Measurements from ENCODE around the gene PRSS8.
"Not testable (repeated sequence)": the region's sequence is repeated elsewhere in the genome, so short reads cannot be mapped to it uniquely, and the experiment has no call there.

PRSS8 gene

GRCh38 chr16:31109622-31110021 lies 25.9 kb downstream of the PRSS8 start:
- no peaks in the 10 kb centered on the region for H3K9me3 ChIP-seq (ENCODE audit: control insufficient read depth, insufficient read depth, low read length)
- H3K36me3 ChIP-seq (ENCODE audit: control insufficient read depth, insufficient read depth, low read length) = peaks cover 35% of the 10 kb centered on the region
- peaks cover 6% of the 10 kb centered on the region for H3K4me1 ChIP-seq (ENCODE audit: control insufficient read depth, insufficient read depth, low read length)
- no peak overlapping the region for H3K4me3 ChIP-seq (ENCODE audit: low read depth, low read length)
- no peak overlapping the region for H3K9ac ChIP-seq (ENCODE audit: low read depth, low read length)
- H3K27ac ChIP-seq (ENCODE audit: low read depth, low read length) = no peak overlapping the region
- no peaks in the 10 kb centered on the region for H3K27me3 ChIP-seq (ENCODE audit: control insufficient read depth, insufficient read depth, low read length)

GRCh38 chr16:31108794-31109558 lies 26.6 kb downstream of the PRSS8 start:
- Histone ChIP-seq H3K9ac (ENCODE audit: low read depth, low read length) (peak overlapping the region; percentile 64; the same call in 1 of the 2 replicates), H3K27me3 (ENCODE audit: control insufficient read depth, insufficient read depth, low read length) (no peaks in the 10 kb centered on the region), H3K27ac (ENCODE audit: low read depth, low read length) (no peak overlapping the region), H3K9me3 (ENCODE audit: control insufficient read depth, insufficient read depth, low read length) (no peaks in the 10 kb centered on the region), H3K4me1 (ENCODE audit: control insufficient read depth, insufficient read depth, low read length) (peaks cover 6% of the 10 kb centered on the region), H3K4me3 (ENCODE audit: low read depth, low read length) (peak overlapping the region; percentile 85), H3K36me3 (ENCODE audit: control insufficient read depth, insufficient read depth, low read length) (peaks cover 35% of the 10 kb centered on the region)

GRCh38 chr16:31108035-31108793 lies 27.3 kb downstream of the PRSS8 start, which contains the start of gene BCKDK:
Gene BCKDK (plus strand): TSS chr16:31108386. CDS start chr16:31109224, 838 bp downstream.
- H3K9me3 ChIP-seq (ENCODE audit: control insufficient read depth, insufficient read depth, low read length) = no peaks in the 10 kb centered on the region
- peaks cover 35% of the 10 kb centered on the region for H3K36me3 ChIP-seq (ENCODE audit: control insufficient read depth, insufficient read depth, low read length)
- H3K4me3 ChIP-seq (ENCODE audit: low read depth, low read length) = peak within 1 kb of the TSS; percentile 85
- H3K27me3 ChIP-seq (ENCODE audit: control insufficient read depth, insufficient read depth, low read length) = no peaks in the 10 kb centered on the region
- H3K27ac ChIP-seq (ENCODE audit: low read depth, low read length) = no peak within 1 kb of the TSS
- H3K9ac ChIP-seq (ENCODE audit: low read depth, low read length) = peak within 1 kb of the TSS; percentile 64; the same call in 1 of the 2 replicates
- H3K4me1 ChIP-seq (ENCODE audit: control insufficient read depth, insufficient read depth, low read length) = peaks cover 6% of the 10 kb centered on the region

GRCh38 chr16:31107465-31107867 lies 28.1 kb downstream of the PRSS8 start:
- no peaks in the 10 kb centered on the region for H3K27me3 ChIP-seq (ENCODE audit: control insufficient read depth, insufficient read depth, low read length)
- peaks cover 6% of the 10 kb centered on the region for H3K4me1 ChIP-seq (ENCODE audit: control insufficient read depth, insufficient read depth, low read length)
- H3K27ac ChIP-seq (ENCODE audit: low read depth, low read length) = no peak overlapping the region
- no peak overlapping the region for H3K9ac ChIP-seq (ENCODE audit: low read depth, low read length)
- no peaks in the 10 kb centered on the region for H3K9me3 ChIP-seq (ENCODE audit: control insufficient read depth, insufficient read depth, low read length)
- H3K36me3 ChIP-seq (ENCODE audit: control insufficient read depth, insufficient read depth, low read length) = peaks cover 30% of the 10 kb centered on the region
- H3K4me3 ChIP-seq (ENCODE audit: low read depth, low read length) = no peak overlapping the region

GRCh38 chr16:31106509-31107464 lies 28.7 kb downstream of the PRSS8 start:
- H3K27ac ChIP-seq (ENCODE audit: low read depth, low read length) = no peak overlapping the region
- H3K4me3 ChIP-seq (ENCODE audit: low read depth, low read length) = no peak overlapping the region

GRCh38 chr16:31105677-31106213 lies 29.8 kb downstream of the PRSS8 start:
- peaks cover 6% of the 10 kb centered on the region for H3K4me1 ChIP-seq (ENCODE audit: control insufficient read depth, insufficient read depth, low read length)
- H3K36me3 ChIP-seq (ENCODE audit: control insufficient read depth, insufficient read depth, low read length) = peaks cover 13% of the 10 kb centered on the region
- no peaks in the 10 kb centered on the region for H3K9me3 ChIP-seq (ENCODE audit: control insufficient read depth, insufficient read depth, low read length)
- no peak overlapping the region for H3K4me3 ChIP-seq (ENCODE audit: low read depth, low read length)
- H3K27me3 ChIP-seq (ENCODE audit: control insufficient read depth, insufficient read depth, low read length) = no peaks in the 10 kb centered on the region
- no peak overlapping the region for H3K27ac ChIP-seq (ENCODE audit: low read depth, low read length)
- no peak overlapping the region for H3K9ac ChIP-seq (ENCODE audit: low read depth, low read length)

More at GRCh38 chr16:31106509-31107464, 28.7 kb downstream of the PRSS8 start:
- no peaks in the 10 kb centered on the region for H3K9me3 ChIP-seq (ENCODE audit: control insufficient read depth, insufficient read depth, low read length)
- H3K4me1 ChIP-seq (ENCODE audit: control insufficient read depth, insufficient read depth, low read length) = peaks cover 6% of the 10 kb centered on the region
- H3K36me3 ChIP-seq (ENCODE audit: control insufficient read depth, insufficient read depth, low read length) = peaks cover 23% of the 10 kb centered on the region
- H3K9ac ChIP-seq (ENCODE audit: low read depth, low read length) = no peak overlapping the region
- no peaks in the 10 kb centered on the region for H3K27me3 ChIP-seq (ENCODE audit: control insufficient read depth, insufficient read depth, low read length)

GRCh38 chr16:31100876-31101641 lies 34.5 kb downstream of the PRSS8 start:
- H3K27ac ChIP-seq (ENCODE audit: low read depth, low read length); H3K9me3 ChIP-seq (ENCODE audit: control insufficient read depth, insufficient read depth, low read length); H3K4me3 ChIP-seq (ENCODE audit: low read depth, low read length); H3K36me3 ChIP-seq (ENCODE audit: control insufficient read depth, insufficient read depth, low read length); H3K9ac ChIP-seq (ENCODE audit: low read depth, low read length); H3K27me3 ChIP-seq (ENCODE audit: control insufficient read depth, insufficient read depth, low read length); H3K4me1 ChIP-seq (ENCODE audit: control insufficient read depth, insufficient read depth, low read length): not testable (repeated sequence)

GRCh38 chr16:31099860-31100638 lies 35.5 kb downstream of the PRSS8 start:
- Histone ChIP-seq H3K9me3 (ENCODE audit: control insufficient read depth, insufficient read depth, low read length) (no peaks in the 10 kb centered on the region), H3K27ac (ENCODE audit: low read depth, low read length) (no peak overlapping the region), H3K27me3 (ENCODE audit: control insufficient read depth, insufficient read depth, low read length) (no peaks in the 10 kb centered on the region), H3K9ac (ENCODE audit: low read depth, low read length) (no peak overlapping the region), H3K36me3 (ENCODE audit: control insufficient read depth, insufficient read depth, low read length) (no peaks in the 10 kb centered on the region), H3K4me3 (ENCODE audit: low read depth, low read length) (no peak overlapping the region), H3K4me1 (ENCODE audit: control insufficient read depth, insufficient read depth, low read length) (no peaks in the 10 kb centered on the region)

GRCh38 chr16:31094424-31095120 lies 41.0 kb downstream of the PRSS8 start, which contains the start of gene VKORC1:
Gene VKORC1 (minus strand): TSS chr16:31094797. CDS start chr16:31094729, 68 bp downstream.
- H3K4me1 ChIP-seq (ENCODE audit: control insufficient read depth, insufficient read depth, low read length) = peaks cover 3% of the 10 kb centered on the region
- peak within 1 kb of the TSS; percentile 72 for H3K9ac ChIP-seq (ENCODE audit: low read depth, low read length)
- H3K36me3 ChIP-seq (ENCODE audit: control insufficient read depth, insufficient read depth, low read length) = peaks cover 22% of the 10 kb centered on the region
- peak within 1 kb of the TSS; percentile 95 for H3K4me3 ChIP-seq (ENCODE audit: low read depth, low read length)
- no peaks in the 10 kb centered on the region for H3K9me3 ChIP-seq (ENCODE audit: control insufficient read depth, insufficient read depth, low read length)
- no peaks in the 10 kb centered on the region for H3K27me3 ChIP-seq (ENCODE audit: control insufficient read depth, insufficient read depth, low read length)
- peak within 1 kb of the TSS; percentile 80 for H3K27ac ChIP-seq (ENCODE audit: low read depth, low read length)

Measured in HUES48 (cell line).